WERI-Rb-1 (cell line): ENCODE measurements around the gene UBXN6.

Source experiments
- DNase-seq: peaks from one replicate; pipeline ENCODE4 v3.0.0-alpha.2; 2020
- H3K27ac ChIP-seq: fragments of 250-450 bp; sonication (Bioruptor Pico); 2 replicates; pipeline ENCODE4 v1.5.1; 2020; ENCODE audit warnings: mild to moderate bottlenecking, moderate library complexity
- H3K27me3 ChIP-seq: fragments of 250-450 bp; sonication (Bioruptor Pico); 2 replicates; pipeline ENCODE4 v1.5.1; 2021; ENCODE audit warnings: mild to moderate bottlenecking, low read depth, moderate library complexity; ENCODE audit not compliant: insufficient read depth, severe bottlenecking
- H3K36me3 ChIP-seq: fragments of 250-450 bp; sonication (Bioruptor Pico); 2 replicates; pipeline ENCODE4 v1.5.1; 2020; ENCODE audit warnings: mild to moderate bottlenecking, moderate library complexity
- H3K4me3 ChIP-seq: 2 replicates; pipeline ENCODE4 v1.5.1; 2011; ENCODE audit warnings: low read depth, mild to moderate bottlenecking, control low read depth, low read length
- H3K9me3 ChIP-seq: fragments of 250-450 bp; sonication (Bioruptor Pico); 2 replicates; pipeline ENCODE4 v1.5.1; 2021; ENCODE audit warnings: mild to moderate bottlenecking, moderate library complexity; ENCODE audit not compliant: severe bottlenecking
- TF ChIP-seq, protein P1 (sequence below): IDR thresholded peaks from 2 replicates; pipeline ENCODE4 v1.5.1; 2011; ENCODE audit warnings: low read depth, mild to moderate bottlenecking, control low read depth, inconsistent platforms, low read length

Gene UBXN6

GRCh38 chr19:4496304-4496703, 38.7 kb upstream of the UBXN6 start:
- TF ChIP-seq, protein P1, sequence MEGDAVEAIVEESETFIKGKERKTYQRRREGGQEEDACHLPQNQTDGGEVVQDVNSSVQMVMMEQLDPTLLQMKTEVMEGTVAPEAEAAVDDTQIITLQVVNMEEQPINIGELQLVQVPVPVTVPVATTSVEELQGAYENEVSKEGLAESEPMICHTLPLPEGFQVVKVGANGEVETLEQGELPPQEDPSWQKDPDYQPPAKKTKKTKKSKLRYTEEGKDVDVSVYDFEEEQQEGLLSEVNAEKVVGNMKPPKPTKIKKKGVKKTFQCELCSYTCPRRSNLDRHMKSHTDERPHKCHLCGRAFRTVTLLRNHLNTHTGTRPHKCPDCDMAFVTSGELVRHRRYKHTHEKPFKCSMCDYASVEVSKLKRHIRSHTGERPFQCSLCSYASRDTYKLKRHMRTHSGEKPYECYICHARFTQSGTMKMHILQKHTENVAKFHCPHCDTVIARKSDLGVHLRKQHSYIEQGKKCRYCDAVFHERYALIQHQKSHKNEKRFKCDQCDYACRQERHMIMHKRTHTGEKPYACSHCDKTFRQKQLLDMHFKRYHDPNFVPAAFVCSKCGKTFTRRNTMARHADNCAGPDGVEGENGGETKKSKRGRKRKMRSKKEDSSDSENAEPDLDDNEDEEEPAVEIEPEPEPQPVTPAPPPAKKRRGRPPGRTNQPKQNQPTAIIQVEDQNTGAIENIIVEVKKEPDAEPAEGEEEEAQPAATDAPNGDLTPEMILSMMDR = no peak
- no peak for DNase-seq
- no peak overlapping the region for H3K4me3 ChIP-seq
- no peaks in the 10 kb centered on the region for H3K27me3 ChIP-seq
- no peaks in the 10 kb centered on the region for H3K9me3 ChIP-seq
- no peak overlapping the region for H3K27ac ChIP-seq
- H3K36me3 ChIP-seq = peaks cover 68% of the 10 kb centered on the region

GRCh38 chr19:4495471-4495870, 37.9 kb upstream of the UBXN6 start:
- Histone ChIP-seq H3K36me3 (peaks cover 61% of the 10 kb centered on the region), H3K9me3 (no peaks in the 10 kb centered on the region), H3K27ac (no peak overlapping the region), H3K27me3 (no peaks in the 10 kb centered on the region), H3K4me3 (no peak overlapping the region)
- TF ChIP-seq, protein P1 = peak; percentile 61
- DNase-seq = peak; percentile 50

GRCh38 chr19:4494691-4495064, 37.1 kb upstream of the UBXN6 start:
- Histone ChIP-seq H3K27ac (no peak overlapping the region), H3K4me3 (no peak overlapping the region), H3K9me3 (no peaks in the 10 kb centered on the region), H3K27me3 (no peaks in the 10 kb centered on the region), H3K36me3 (peaks cover 66% of the 10 kb centered on the region)
- TF ChIP-seq, protein P1 = no peak
- DNase-seq = no peak

DNA sequence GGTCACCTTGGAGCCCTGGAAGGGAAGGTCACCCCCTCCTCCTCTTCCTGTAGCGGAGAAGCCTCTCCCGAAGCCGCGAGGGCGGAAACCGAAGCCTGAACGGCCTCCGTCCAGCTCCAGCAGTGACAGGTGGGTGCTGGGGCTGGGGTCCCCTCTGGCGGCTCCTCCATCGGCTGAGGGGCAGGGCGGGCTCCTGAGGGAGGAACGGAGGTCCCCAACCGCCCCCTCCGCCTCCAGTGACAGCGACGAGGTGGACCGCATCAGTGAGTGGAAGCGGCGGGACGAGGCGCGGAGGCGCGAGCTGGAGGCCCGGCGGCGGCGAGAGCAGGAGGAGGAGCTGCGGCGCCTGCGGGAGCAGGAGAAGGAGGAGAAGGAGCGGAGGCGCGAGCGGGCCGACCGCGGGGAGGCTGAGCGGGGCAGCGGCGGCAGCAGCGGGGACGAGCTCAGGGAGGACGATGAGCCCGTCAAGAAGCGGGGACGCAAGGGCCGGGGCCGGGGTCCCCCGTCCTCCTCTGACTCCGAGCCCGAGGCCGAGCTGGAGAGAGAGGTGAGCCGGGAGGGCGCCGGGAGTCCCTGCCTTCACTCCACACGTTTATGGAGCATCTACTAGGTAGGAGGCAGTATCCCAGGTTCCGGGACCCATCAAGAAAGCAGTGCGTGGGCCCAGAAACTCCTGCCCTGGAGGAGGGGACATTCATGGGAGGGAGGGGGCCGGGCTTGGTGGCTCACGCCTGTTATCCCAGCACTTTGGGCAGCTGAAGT, 36.5 kb upstream of the UBXN6 start:
- DNase-seq = no peak
- TF ChIP-seq, protein P1 = no peak
- no peak overlapping the region for H3K27ac ChIP-seq
- peaks cover 71% of the 10 kb centered on the region for H3K36me3 ChIP-seq
- no peak overlapping the region for H3K4me3 ChIP-seq
- H3K27me3 ChIP-seq = no peaks in the 10 kb centered on the region
- no peaks in the 10 kb centered on the region for H3K9me3 ChIP-seq

- Histone ChIP-seq H3K27me3 (no peaks in the 10 kb centered on the region), H3K9me3 (no peaks in the 10 kb centered on the region), H3K36me3 (peaks cover 71% of the 10 kb centered on the region), H3K27ac (no peak overlapping the region), H3K4me3 (no peak overlapping the region)
- TF ChIP-seq, protein P1 = no peak
- no peak for DNase-seq
Measured at GRCh38 chr19:4493104-4493928, 35.7 kb upstream of the UBXN6 start.
